GM12865 (cell line): ENCODE results near the gene RNF182.

Experiments
- DNase-seq: peaks from one replicate; pipeline ENCODE4 v3.0.0; 2010; ENCODE audit warnings: low read depth
- H3K4me3 ChIP-seq: 2 replicates; pipeline ENCODE4 v1.5.1; 2011; ENCODE audit warnings: mild to moderate bottlenecking, low read depth, low read length, control low read depth
- TF ChIP-seq, protein P1 (sequence below): IDR thresholded peaks from 2 replicates; pipeline ENCODE4 v1.5.1; 2011; ENCODE audit warnings: low read length, control low read depth, low read depth, inconsistent platforms; ENCODE audit not compliant: insufficient read depth; ENCODE audit errors: missing control alignments

RNF182 gene

DNA sequence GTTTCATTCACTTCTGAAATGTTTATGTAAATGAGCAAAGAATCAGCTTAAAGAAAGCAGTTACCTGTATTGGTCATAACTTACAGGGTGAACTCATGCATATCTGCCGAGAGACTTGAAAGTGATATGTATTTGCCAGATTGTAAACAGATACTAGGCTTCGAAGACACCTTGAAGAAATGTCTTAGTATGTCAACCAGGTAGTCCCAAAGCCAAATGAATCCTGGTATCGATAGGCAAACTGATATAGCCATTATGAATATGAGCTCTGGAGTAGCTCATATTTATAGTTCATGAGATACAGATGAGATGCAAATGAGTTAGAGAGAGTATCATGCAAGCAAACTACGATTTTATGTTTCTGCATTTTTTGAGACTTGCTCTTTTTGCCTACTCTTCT is 55.8 kb downstream of the RNF182 start:
- TF ChIP-seq, protein P1, sequence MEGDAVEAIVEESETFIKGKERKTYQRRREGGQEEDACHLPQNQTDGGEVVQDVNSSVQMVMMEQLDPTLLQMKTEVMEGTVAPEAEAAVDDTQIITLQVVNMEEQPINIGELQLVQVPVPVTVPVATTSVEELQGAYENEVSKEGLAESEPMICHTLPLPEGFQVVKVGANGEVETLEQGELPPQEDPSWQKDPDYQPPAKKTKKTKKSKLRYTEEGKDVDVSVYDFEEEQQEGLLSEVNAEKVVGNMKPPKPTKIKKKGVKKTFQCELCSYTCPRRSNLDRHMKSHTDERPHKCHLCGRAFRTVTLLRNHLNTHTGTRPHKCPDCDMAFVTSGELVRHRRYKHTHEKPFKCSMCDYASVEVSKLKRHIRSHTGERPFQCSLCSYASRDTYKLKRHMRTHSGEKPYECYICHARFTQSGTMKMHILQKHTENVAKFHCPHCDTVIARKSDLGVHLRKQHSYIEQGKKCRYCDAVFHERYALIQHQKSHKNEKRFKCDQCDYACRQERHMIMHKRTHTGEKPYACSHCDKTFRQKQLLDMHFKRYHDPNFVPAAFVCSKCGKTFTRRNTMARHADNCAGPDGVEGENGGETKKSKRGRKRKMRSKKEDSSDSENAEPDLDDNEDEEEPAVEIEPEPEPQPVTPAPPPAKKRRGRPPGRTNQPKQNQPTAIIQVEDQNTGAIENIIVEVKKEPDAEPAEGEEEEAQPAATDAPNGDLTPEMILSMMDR: no peak
- H3K4me3 ChIP-seq: no peak overlapping the region

DNA sequence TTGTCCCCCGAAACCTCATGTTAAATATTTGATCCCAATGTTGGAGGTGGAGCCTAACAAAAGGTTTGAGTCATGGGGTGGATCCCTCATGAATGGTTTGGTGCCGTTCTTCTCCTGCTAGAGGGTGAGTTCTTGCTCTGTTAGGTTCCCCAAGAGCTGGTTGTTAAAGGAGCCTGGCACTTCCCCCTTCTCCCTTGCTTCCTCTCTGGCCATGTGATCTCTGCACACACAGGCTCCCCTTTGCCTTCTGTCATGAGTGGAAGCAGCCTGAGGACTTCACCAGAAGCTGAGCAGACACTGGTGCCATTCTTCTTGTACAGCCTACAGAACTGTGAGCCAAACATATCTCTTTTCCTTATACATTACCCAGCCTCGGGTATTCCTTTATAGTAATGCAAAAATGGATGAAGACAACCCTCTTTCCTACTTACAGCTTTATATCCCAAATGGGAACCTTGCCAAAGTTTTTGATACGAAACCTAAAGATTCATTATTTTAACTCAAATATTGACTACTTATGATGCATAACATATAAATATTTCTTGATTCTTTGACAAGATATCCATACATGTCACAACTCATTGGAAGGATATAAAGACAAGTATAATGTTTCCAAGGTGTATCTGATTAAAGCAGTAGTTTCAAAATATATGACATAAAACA is 61.0 kb downstream of the RNF182 start:
- DNase-seq: no peak
- TF ChIP-seq, protein P1: no peak
- no peak overlapping the region for H3K4me3 ChIP-seq

More for the DNA sequence above, 55.8 kb downstream of the RNF182 start:
- DNase-seq: no peak

DNA sequence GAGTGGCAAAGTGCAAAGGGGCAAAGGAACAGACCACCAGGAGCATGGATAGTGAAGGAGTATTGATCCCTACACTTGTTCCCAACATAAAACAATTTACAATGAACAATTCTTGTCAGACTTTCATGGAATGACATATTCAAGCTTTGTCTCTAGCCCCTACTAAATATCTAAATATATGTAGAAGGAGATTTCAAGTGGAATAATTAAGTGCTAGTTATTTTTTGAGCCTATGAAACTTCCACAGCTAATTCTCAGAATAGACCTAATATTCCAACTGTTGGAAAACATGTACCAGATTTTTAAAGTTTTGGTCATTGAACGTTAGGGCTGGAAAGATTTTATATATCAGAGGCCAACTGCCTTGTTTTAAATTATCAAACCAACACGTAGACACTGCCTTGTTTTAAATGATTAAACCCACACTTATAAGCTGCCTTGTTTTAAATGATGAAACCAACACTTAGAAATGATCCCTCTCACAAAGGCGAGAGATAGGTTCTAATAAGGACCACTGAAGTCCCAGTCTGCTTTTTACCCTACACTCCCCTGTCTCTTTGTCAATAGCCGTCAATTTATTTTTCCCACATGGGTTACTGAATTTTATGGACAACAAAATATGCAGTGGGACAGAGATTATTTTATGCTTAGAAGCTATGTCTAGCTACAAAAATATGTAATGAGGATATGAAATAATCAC is 62.1 kb downstream of the RNF182 start:
- TF ChIP-seq, protein P1: no peak
- DNase-seq: no peak
- no peak overlapping the region for H3K4me3 ChIP-seq

DNA sequence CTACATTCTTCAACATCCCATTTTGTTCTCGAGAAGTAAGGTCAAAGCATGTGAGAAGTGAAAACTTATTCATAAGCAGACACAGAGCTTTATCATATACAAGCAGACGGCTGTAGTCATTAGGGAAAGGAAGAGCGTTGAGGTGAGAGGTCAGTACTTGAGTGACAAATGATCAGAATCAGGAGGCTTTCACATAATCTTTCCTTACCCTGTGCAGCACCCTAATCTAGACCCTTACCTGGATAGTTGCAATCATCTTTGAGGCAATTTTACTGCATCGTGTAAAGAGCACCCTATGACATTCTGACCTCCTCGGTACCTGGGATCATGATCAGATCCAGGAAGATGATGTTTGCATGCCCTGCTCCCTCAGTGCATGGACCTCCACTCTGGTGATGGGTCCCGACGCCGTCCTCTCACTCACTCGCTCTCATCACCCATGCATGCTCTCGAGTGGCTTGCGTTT is 62.7 kb downstream of the RNF182 start:
- H3K4me3 ChIP-seq: no peak overlapping the region
- no peak for DNase-seq
- TF ChIP-seq, protein P1: no peak

DNA sequence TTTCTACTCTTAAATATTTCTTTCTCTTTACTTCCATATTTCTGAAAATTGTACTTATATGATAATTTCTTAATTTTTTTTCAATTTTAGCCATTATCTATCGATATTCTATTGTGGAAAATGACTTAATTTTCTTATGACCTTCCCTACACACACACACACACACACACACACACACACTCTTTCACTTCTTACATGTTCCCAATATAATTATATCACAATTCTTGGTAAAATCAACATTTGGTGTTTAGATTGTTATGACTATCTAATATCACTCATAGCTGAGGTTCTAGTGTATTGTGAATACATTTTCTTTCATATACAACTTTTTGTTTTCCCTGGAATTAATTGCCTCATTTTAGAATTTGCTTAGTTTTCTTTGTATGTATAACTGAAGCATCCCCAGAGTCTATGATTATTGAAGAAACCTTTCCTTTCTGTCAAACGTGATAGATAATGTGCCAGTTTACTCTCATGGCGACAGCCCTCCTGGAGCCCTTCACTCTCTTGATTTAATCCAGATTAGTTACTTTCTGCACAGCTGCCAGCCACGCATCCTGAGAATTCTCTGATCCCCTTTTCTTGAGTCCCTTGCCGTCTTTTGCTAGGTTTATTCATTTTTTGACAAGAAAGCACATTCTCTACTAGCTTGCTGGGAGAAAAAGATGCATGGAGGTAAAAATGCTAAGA is 63.4 kb downstream of the RNF182 start:
- H3K4me3 ChIP-seq: no peak overlapping the region
- TF ChIP-seq, protein P1: no peak
- DNase-seq: no peak

GRCh38 chr6:13988908-13989307 is 64.2 kb downstream of the RNF182 start:
- TF ChIP-seq, protein P1: no peak
- no peak for DNase-seq
- H3K4me3 ChIP-seq: no peak overlapping the region
